ENCODE measurements around the gene PDLIM5.
"Not testable (repeated sequence)": the region's sequence is repeated elsewhere in the genome, so short reads cannot be mapped to it uniquely, and the experiment has no call there.

PDLIM5 gene

GRCh38 chr4:94613248-94613647, 161.5 kb downstream of the PDLIM5 start:
- no peak for DNase-seq

- no peak for DNase-seq
These were observed 163.7 kb downstream of the PDLIM5 start for GRCh38 chr4:94615451-94615850.

- DNase-seq = no peak
These were observed 169.8 kb downstream of the PDLIM5 start for GRCh38 chr4:94621491-94622080.

- DNase-seq = no peak
These were observed 171.6 kb downstream of the PDLIM5 start for GRCh38 chr4:94623126-94623911.

- no peak for DNase-seq
These were observed 175.2 kb downstream of the PDLIM5 start for GRCh38 chr4:94626942-94627341.

GRCh38 chr4:94629058-94629457, 177.3 kb downstream of the PDLIM5 start:
- DNase-seq = not testable (repeated sequence)

GRCh38 chr4:94629837-94630236, 178.1 kb downstream of the PDLIM5 start:
- no peak for DNase-seq

- no peak for DNase-seq
These were observed 182.5 kb downstream of the PDLIM5 start for GRCh38 chr4:94634271-94634670.

GRCh38 chr4:94635177-94635576, 183.4 kb downstream of the PDLIM5 start:
- DNase-seq = no peak

GRCh38 chr4:94636004-94636403, 184.3 kb downstream of the PDLIM5 start:
- DNase-seq = no peak

- no peak for DNase-seq
These were observed 187.6 kb downstream of the PDLIM5 start for GRCh38 chr4:94639298-94639697.

GRCh38 chr4:94640151-94640550, 188.4 kb downstream of the PDLIM5 start:
- DNase-seq = no peak

- no peak for DNase-seq
These were observed 190.2 kb downstream of the PDLIM5 start for GRCh38 chr4:94641702-94642560.

GRCh38 chr4:94642561-94642866, 190.8 kb downstream of the PDLIM5 start:
- DNase-seq = no peak

- no peak for DNase-seq
These were observed 197.0 kb downstream of the PDLIM5 start for GRCh38 chr4:94648699-94649098.

- no peak for DNase-seq
These were observed 197.8 kb downstream of the PDLIM5 start for GRCh38 chr4:94649381-94650133.

GRCh38 chr4:94650134-94650495, 198.4 kb downstream of the PDLIM5 start:
- no peak for DNase-seq

- DNase-seq = no peak
These were observed 198.9 kb downstream of the PDLIM5 start for GRCh38 chr4:94650690-94651089.

- DNase-seq = no peak
These were observed 201.4 kb downstream of the PDLIM5 start for GRCh38 chr4:94653095-94653649.

GRCh38 chr4:94653984-94654609, 202.4 kb downstream of the PDLIM5 start:
- no peak for DNase-seq

GRCh38 chr4:94654714-94655113, 203.0 kb downstream of the PDLIM5 start:
- DNase-seq = no peak

GRCh38 chr4:94660614-94661013, 208.9 kb downstream of the PDLIM5 start:
- DNase-seq = no peak

Measured in stimulated activated CD4-positive, alpha-beta T cell treated with anti-CD3 and anti-CD28 coated beads, Interleukin-2, amount 100 ng/mL, for 24 hours (primary cell).